Esophagus muscularis mucosa (tissue), 4 donors: ENCODE measurements around the gene YAF2. TPM values are rescaled to one million over a fixed set of nuclear protein-coding genes. Genes with fewer than 3 reads are reported as not detected.
A peak's percentile ranks its signal among the peaks of the same experiment; 100 is the strongest.
"Not testable (repeated sequence)": the region's sequence is repeated elsewhere in the genome, so short reads cannot be mapped to it uniquely, and the experiment has no call there.

ENCODE experiments used
- DNase-seq: peaks from one replicate; pipeline ENCODE4 v3.0.0-alpha.2; 2017; ENCODE audit errors: extremely low spot score
- H3K27ac ChIP-seq, 4 donors: fragments of 200-600 bp; sonication (generic); replicated peaks in 1 of 4; 1 replicate in 3 of 4; 2 replicates in 1 of 4; pipeline ENCODE4 v1.5.1; 2016 to 2019; ENCODE audit warnings: mild to moderate bottlenecking in 1 of 4
- H3K27me3 ChIP-seq, 4 donors: fragments of 200-600 bp; sonication (generic); one replicate each; pipeline versions ENCODE4 v1.5.1 to v1.6.0; 2016 to 2019
- H3K36me3 ChIP-seq, 4 donors: fragments of 200-600 bp; sonication (generic); one replicate each; pipeline ENCODE4 v1.5.1; 2016 to 2019
- H3K4me1 ChIP-seq, 4 donors: fragments of 200-600 bp; sonication (generic); one replicate each; pipeline ENCODE4 v1.5.1; 2016 to 2019
- H3K4me3 ChIP-seq, 4 donors: fragments of 200-600 bp; sonication (generic); 1 replicate in 2 of 4; 2 replicates in 2 of 4; pipeline ENCODE4 v1.5.1; 2016 to 2019; ENCODE audit warnings: mild to moderate bottlenecking in 4 of 4, moderate library complexity in 1 of 4
- H3K9me3 ChIP-seq, 4 donors: fragments of 200-600 bp; sonication (generic); 1 replicate in 3 of 4; 2 replicates in 1 of 4; pipeline ENCODE4 v1.5.1; 2016 to 2019
- CTCF ChIP-seq, 3 experiments: fragments of 200-600 bp in 2 of 3; fragments of 450-650 bp in 1 of 3; sonication (generic) in 2 of 3; IDR thresholded peaks; one replicate each; pipeline ENCODE4 v1.5.1; 2017 to 2019; ENCODE audit warnings: antibody characterized with exemption in 3 of 3, mild to moderate bottlenecking in 2 of 3, moderate library complexity in 1 of 3
- EP300 ChIP-seq: sonication (generic); formaldehyde crosslinking; IDR thresholded peaks from one replicate; pipeline ENCODE4 v1.6.1; 2017; ENCODE audit warnings: antibody characterized with exemption
- POLR2A ChIP-seq: fragments of 450-650 bp; IDR thresholded peaks from one replicate; pipeline ENCODE4 v1.6.1; 2017; ENCODE audit warnings: antibody characterized with exemption, moderate library complexity, mild to moderate bottlenecking, low read depth
- POLR2AphosphoS5 ChIP-seq, 2 donors: sonication (generic); formaldehyde crosslinking; IDR thresholded peaks; one replicate each; pipeline ENCODE4 v1.6.1; 2017; ENCODE audit warnings: antibody characterized with exemption in 2 of 2
- WGBS: methylation state at CpG from one replicate; pipeline ENCODE4 v1.1.5; 2018; 5-methylcytosine and 5-hydroxymethylcytosine counted together
- intact Hi-C: fragments of 100-400 bp; cut with DNase I; formaldehyde crosslinking; loops from one replicate; pipeline ENCODE4 v1.15.1; 2023
- total RNA-seq, 4 donors: library from RNA; depleted of rRNA; stranded (reverse); fragments of >200 nt; gene quantifications; one replicate each; pipeline versions ENCODE4 v1.1.0 to v1.2.1, GENCODE V29; 2016

Gene YAF2
- total RNA-seq, 4 donors from 2014 or later, result 16.8 to 30.3 (median 20.4) TPM

DNA sequence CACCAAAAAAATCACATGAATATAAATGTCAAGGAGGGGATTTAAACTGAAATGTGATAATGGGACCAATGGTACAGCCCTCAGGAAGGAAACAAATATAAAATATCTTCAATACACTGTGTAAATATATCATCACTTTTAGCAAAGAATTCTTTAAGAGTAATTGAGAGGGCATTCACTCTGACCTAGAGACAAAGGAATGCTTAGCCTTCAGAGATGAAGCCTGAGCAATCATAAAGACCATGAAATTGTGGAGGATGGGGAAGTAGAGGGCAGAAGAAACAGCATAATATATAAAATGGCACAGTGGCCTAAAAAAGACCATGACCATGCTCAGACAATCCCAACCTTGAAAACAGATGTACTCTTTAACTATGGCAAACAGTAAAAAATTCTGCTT, 20.4 kb downstream of the YAF2 start:
- no peak for DNase-seq
- no peaks in the 10 kb centered on the region for H3K9me3 ChIP-seq
- peaks cover 9 to 17% (median 14%) of the 10 kb centered on the region in 4 donors for H3K4me1 ChIP-seq
- H3K27me3 ChIP-seq, result no peaks in the 10 kb centered on the region
- no peak overlapping the region for H3K4me3 ChIP-seq
- no peak overlapping the region for H3K27ac ChIP-seq
- TF ChIP-seq POLR2A (no peak), CTCF (IDR thresholded peaks at IDR 0.05) (no peak), POLR2AphosphoS5 (IDR thresholded peaks at IDR 0.05) (no peak), EP300 (no peak)
- intact Hi-C loops, result no loop called here
- no peaks in the 10 kb centered on the region for H3K36me3 ChIP-seq

- WGBS, result 86% methylated on average over 1 of the region's 1 CpG
- H3K27me3 ChIP-seq, result no peaks in the 10 kb centered on the region
- intact Hi-C loops, result no loop called here
- no peak for TF ChIP-seq POLR2AphosphoS5 (IDR thresholded peaks at IDR 0.05)
- TF ChIP-seq POLR2A, result no peak
- no peaks in the 10 kb centered on the region for H3K36me3 ChIP-seq
- DNase-seq, result no peak
- peaks cover 9 to 17% (median 14%) of the 10 kb centered on the region in 4 donors for H3K4me1 ChIP-seq
- H3K27ac ChIP-seq, result no peak overlapping the region
- no peak overlapping the region for H3K4me3 ChIP-seq
- H3K9me3 ChIP-seq, result no peaks in the 10 kb centered on the region
Measured at GRCh38 chr12:42216737-42217136, 21.3 kb downstream of the YAF2 start.

DNA sequence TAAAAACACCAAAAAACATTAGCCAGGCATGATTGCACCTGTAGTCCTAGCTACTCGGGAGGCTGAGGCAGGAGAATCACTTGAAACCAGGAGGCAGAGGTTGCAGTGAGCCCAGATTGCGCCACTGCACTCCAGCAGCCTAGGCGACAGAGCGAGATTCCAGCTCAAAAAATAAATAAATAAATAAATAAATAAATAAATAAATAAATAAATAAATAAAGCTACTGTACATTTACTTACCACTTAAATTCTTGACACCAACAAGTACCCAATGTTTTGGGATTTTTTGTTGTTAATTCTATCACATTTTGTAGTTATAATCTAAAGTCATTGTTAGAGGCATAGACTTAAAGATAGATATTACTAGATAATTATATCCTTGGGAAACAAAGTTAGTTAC, 22.3 kb downstream of the YAF2 start:
- H3K27me3 ChIP-seq, intact Hi-C loops, H3K36me3 ChIP-seq, H3K9me3 ChIP-seq, DNase-seq, H3K27ac ChIP-seq, H3K4me3 ChIP-seq: not testable (repeated sequence)
- WGBS, result 89% methylated on average over 4 of the region's 4 CpGs
- H3K4me1 ChIP-seq, result peaks cover 9 to 17% (median 14%) of the 10 kb centered on the region in 4 donors

DNA sequence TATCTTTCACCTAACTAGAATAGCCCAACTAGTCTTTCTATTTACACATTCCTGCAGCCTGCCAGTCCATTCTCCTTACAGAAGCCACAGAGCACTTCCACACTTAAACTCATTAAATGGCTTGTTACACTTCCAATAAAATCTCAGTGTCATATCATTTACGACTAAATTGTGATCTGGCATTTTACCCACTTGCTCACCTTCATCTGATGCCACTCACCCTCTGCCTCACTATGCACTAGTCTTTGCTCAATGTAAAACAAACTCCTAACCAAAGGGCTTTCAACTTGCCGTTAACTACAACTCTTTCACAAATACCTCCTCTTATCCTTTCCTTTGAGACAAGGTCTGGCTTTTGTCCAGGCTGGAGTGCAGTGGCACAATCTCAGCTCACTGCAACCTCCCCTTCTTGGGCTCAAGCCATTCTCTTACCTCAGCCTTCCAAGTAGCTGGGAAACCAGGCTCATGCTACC, 24.1 kb downstream of the YAF2 start:
- intact Hi-C loops, result no loop called here
- Histone ChIP-seq H3K4me3 (no peak overlapping the region), H3K9me3 (no peaks in the 10 kb centered on the region), H3K27me3 (no peaks in the 10 kb centered on the region), H3K27ac (no peak overlapping the region), H3K4me1 (peaks cover 9 to 17% (median 14%) of the 10 kb centered on the region in 4 donors), H3K36me3 (peaks cover 4 to 11% (median 7%) of the 10 kb centered on the region in 4 donors)
- TF ChIP-seq POLR2A (no peak), CTCF (IDR thresholded peaks at IDR 0.05) (no peak), POLR2AphosphoS5 (IDR thresholded peaks at IDR 0.05) (peak in 1 of 2 donors; percentile 12), EP300 (no peak)
- 41% methylated on average over 2 of the region's 2 CpGs for WGBS
- no peak for DNase-seq

- WGBS, result 76% methylated on average over 2 of the region's 2 CpGs
- intact Hi-C loops, result no loop called here
- peaks cover 9 to 17% (median 14%) of the 10 kb centered on the region in 4 donors for H3K4me1 ChIP-seq
Measured at GRCh38 chr12:42213023-42213422, 25.0 kb downstream of the YAF2 start.

More at GRCh38 chr12:42213023-42213422, 25.0 kb downstream of the YAF2 start:
- H3K36me3 ChIP-seq, result peaks cover 4 to 21% (median 7%) of the 10 kb centered on the region in 4 donors
- H3K27me3 ChIP-seq, result no peaks in the 10 kb centered on the region
- TF ChIP-seq EP300 (no peak), POLR2A (no peak), POLR2AphosphoS5 (IDR thresholded peaks at IDR 0.05) (no peak), CTCF (IDR thresholded peaks at IDR 0.05) (no peak)
- no peak overlapping the region for H3K4me3 ChIP-seq
- H3K9me3 ChIP-seq, result no peaks in the 10 kb centered on the region
- DNase-seq, result no peak
- H3K27ac ChIP-seq, result no peak overlapping the region
